Activated CD4-positive, CD25-positive, alpha-beta regulatory T cell treated with anti-CD3 and anti-CD28 coated beads, Interleukin-2, amount 50 U/mL, for 16 hours (primary cell): ENCODE results near the gene CERS6.
"Not testable (repeated sequence)": the region's sequence is repeated elsewhere in the genome, so short reads cannot be mapped to it uniquely, and the experiment has no call there.

Source experiments
- DNase-seq: peaks from one replicate; pipeline ENCODE4 v3.0.0-alpha.2; 2020; ENCODE audit warnings: low read depth, low spot score

The CERS6 gene

GRCh38 chr2:168466834-168467565 is 10.9 kb downstream of the CERS6 start:
- DNase-seq = no peak

GRCh38 chr2:168467729-168468128 is 11.7 kb downstream of the CERS6 start:
- no peak for DNase-seq

DNA sequence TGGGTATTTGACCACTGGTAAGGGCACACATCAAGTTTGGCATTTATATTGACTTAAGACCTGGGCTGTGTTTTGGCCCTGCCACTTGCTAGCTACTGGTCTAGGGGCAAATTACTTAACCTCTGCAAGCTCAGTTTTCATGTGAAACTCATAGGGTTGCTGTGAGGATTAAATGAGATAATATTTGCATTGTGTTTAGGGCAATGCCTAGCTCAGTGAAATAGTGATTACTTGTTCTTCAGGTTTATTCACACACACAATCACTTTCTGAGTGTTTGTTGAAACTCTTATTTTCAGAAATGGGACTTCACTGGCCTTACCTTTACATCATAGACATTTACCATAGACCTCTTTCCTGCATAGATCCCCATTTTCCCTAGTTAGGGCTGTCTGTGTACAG is 12.3 kb downstream of the CERS6 start:
- DNase-seq = no peak

- no peak for DNase-seq
These were observed 13.4 kb downstream of the CERS6 start for GRCh38 chr2:168469281-168469988.

GRCh38 chr2:168470320-168471162 is 14.5 kb downstream of the CERS6 start:
- no peak for DNase-seq

- no peak for DNase-seq
These were observed 15.0 kb downstream of the CERS6 start for GRCh38 chr2:168471163-168471475.

DNA sequence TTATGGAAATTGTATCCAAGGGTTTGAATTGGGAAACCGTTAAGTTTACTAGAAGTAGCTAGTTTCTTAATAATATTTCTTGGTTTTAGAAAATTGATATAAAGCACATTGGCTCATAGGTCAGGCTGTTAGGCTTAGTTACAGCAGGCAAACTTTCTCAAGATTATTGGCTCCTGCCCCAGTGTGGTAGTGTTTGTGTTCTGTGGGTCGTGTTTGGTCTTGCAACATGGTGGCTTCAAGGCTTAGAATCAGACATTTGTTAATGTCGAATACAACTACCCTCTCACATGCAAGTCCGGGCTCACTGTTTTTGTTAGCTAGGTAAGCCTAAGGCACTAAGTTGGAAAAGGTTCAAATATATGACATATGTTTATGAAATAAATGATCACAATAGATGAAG is 19.6 kb downstream of the CERS6 start:
- no peak for DNase-seq

GRCh38 chr2:168478206-168478605 is 22.1 kb downstream of the CERS6 start:
- DNase-seq = no peak

- DNase-seq = no peak
These were observed 24.3 kb downstream of the CERS6 start for GRCh38 chr2:168480356-168480755.

DNA sequence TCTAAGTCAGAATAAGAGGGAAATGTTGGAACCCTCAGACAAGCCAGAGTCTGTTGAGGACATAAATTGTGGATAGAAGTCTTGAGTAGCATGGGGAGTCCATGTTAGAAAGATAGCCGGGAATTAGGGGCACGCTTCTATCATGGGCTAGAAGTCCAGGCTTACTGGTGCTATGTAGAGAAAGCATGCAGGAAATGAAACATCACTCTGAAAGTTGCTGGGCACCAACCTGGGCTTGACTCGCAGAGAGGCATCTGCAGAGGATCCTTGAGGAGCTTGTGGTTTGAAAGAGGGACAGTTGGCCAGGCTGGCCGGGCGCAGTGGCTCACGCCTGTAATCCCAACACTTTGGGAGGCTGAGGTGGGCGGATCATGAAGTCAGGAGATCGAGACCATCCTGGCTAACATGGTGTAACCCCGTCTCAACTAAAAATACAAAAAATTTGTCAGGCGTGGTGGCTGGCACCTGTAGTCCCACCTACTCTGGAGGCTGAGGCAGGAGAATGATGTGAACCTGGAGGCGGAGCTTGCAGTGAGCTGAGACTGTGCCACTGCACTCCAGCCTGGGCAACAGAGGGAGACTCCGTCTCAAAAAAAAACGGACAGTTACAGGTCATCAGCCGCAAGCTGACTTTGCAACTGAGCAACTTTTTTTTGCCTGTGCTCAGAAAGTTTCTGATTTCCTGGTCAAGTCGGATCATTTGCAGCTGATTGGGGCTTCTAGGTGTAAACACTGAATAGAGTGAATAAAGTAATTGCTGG is 24.9 kb downstream of the CERS6 start:
- no peak for DNase-seq

DNA sequence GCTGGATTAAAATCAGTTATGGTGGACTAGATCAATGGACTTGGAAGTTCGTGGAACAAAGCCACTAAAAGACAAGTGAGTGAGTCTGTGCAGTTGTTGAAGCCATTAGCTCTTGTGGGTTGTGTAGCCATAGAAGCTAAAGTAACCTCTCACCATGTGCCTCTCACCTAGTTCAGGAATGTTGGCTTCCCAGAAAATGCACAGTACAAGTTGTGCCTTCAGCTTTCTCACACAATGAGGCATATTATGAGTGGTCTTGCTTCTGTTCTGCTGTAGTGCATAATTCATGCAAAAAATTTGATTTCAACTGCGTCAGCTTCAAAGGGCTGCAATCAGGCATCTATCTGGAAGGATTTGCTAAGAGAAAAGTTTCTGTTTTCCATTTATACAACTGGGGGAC is 26.2 kb downstream of the CERS6 start:
- DNase-seq = no peak

DNA sequence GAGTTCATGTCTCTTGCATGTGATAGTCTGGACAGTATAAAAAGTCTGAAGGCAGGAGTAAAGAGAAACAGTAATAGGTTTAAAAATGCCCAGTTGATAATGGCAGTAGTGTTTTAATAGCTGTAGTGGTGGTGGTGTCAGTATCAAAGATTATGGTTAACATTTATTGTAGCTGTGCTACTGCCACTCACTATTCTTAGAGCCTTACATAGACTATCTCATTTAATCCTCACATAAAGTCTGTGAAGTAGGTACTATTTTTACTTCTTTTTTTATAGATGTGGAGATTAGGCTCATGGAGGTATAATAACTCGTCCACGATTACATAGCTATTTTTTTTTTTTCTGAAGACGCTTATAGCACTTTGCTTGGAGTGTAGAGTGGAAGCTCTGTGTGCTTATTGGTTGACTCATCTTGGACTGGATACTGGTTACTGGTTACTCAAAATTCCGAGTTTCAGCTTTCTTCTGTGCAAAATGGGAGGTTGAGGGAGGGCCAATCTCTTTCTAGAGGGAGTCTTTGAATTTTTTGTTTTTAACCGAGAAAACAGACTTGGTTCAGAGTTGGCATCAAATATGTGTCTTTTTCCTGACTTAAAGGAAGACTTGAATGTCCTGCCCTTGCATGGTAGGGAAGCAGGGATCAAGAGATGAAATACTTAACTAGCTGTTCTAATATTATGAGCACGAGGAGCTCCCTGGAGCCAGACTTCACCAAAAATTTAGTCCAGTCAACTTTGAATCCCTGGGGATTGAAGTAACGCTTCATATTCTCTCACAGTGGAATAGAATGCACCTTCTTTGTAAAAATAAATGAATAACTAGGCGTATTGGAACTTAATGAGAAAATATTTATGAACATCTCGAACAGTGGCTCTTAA is 27.1 kb downstream of the CERS6 start:
- no peak for DNase-seq

GRCh38 chr2:168486477-168486876 is 30.4 kb downstream of the CERS6 start:
- no peak for DNase-seq

- no peak for DNase-seq
These were observed 34.2 kb downstream of the CERS6 start for GRCh38 chr2:168490015-168490874.

DNA sequence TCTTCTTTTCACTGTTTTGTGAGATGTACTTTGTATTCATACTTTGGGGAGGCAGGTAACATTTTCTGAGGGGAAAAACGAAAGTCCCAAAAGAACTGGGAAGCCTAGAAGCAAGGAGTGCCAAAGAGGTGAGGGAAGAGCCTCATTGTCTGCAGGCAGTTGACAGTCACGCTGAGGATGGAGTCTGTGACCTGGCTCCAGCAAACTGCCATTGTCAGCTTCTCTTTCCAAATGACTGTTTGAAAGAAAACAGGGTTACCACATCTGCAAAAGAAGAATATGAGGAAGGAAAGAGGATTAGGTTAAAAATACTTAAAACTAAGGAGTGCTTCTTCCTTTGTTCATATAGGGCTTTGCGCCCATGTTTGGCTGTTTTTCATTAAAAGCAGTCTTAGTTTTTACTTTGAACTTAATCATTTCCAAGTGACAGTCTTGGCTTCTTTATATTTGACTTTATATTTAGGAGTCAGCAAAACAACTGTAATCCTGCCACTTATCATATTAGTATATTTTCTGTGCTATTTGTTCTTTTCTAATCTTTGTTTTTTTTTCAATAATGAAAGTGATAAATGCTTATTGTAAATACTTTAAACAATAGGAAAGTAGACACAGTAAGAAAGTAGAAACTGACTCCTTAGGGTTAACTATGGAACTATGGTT is 35.0 kb downstream of the CERS6 start:
- no peak for DNase-seq

- DNase-seq = not testable (repeated sequence)
These were observed 35.7 kb downstream of the CERS6 start for GRCh38 chr2:168491728-168492127.

GRCh38 chr2:168493219-168493618 is 37.1 kb downstream of the CERS6 start:
- DNase-seq = not testable (repeated sequence)

- DNase-seq = no peak
These were observed 38.2 kb downstream of the CERS6 start for GRCh38 chr2:168494190-168494711.

- no peak for DNase-seq
These were observed 39.5 kb downstream of the CERS6 start for GRCh38 chr2:168495524-168495923.
